GM21723 (cell line): ENCODE measurements around the gene EGFL6.
"Not testable (repeated sequence)": the region's sequence is repeated elsewhere in the genome, so short reads cannot be mapped to it uniquely, and the experiment has no call there.

Experiments
- ATAC-seq: cut with Tn5 transposase; IDR thresholded peaks from one replicate; pipeline ENCODE4 v1.9.1; 2021; ENCODE audit warnings: mild to moderate bottlenecking, moderate library complexity; ENCODE audit not compliant: unreplicated experiment

Gene EGFL6

DNA sequence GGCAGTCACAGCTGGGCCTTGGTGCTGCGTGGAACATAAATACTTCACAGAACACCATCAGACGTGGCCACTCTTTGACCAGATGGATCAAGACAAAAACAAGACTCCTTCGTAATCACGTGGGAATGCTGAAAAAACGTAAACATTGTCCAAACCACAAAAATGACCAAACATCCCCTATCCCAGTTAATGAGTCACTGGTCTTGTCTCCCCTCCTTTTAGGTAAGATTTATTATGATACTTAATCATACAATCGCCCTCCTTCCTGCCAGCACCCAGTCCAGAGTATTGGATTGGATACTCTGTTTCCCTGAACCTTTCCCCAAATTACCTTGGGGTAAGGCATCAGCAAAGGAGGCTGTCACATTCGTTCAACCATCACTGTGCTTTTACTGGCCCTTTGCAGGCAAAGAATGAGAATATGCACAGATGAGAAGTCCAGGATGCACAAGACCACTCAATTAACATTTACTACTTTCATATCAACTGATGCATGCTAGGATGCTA is 82.9 kb downstream of the EGFL6 start:
- ATAC-seq, result no peak

- ATAC-seq, result peak; percentile 97
Observed at GRCh38 chrX:13652850-13653693, 83.7 kb downstream of the EGFL6 start, which contains the start of gene TCEANC. TSS of gene TCEANC (plus strand) at chrX:13653141. CDS start at chrX:13662509, 9,368 bp downstream.

GRCh38 chrX:13654116-13654515 is 84.7 kb downstream of the EGFL6 start:
- ATAC-seq, result no peak

GRCh38 chrX:13655674-13656073 is 86.3 kb downstream of the EGFL6 start:
- no peak for ATAC-seq

GRCh38 chrX:13658602-13659001 is 89.2 kb downstream of the EGFL6 start:
- ATAC-seq, result peak; percentile 69

GRCh38 chrX:13659063-13659462 is 89.7 kb downstream of the EGFL6 start:
- ATAC-seq, result no peak

DNA sequence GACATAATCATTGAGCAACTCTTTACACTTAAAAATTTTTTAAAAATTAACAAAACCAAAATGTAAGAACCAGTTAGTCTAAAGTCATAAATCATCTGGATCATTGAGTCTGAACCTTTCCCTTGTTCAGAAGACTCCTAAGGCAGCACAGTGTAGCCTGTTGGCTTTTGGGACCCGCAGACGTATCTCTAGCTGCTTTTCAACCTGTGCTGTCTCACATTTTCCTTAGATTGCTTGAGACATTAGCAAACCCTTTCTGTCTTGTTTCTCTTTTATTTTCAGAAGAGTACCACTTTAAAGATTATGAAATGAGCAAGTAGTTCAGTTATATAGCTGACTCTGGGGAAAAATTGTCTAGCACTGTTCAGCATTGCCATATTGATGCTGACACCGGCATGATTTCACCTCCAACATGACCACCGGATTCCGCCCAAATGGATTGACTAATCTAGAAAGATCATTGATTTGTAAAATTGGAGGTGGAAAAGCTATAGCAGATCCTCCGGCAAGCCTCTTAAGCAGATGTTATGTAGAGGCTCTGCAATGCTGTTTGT is 92.4 kb downstream of the EGFL6 start:
- no peak for ATAC-seq

DNA sequence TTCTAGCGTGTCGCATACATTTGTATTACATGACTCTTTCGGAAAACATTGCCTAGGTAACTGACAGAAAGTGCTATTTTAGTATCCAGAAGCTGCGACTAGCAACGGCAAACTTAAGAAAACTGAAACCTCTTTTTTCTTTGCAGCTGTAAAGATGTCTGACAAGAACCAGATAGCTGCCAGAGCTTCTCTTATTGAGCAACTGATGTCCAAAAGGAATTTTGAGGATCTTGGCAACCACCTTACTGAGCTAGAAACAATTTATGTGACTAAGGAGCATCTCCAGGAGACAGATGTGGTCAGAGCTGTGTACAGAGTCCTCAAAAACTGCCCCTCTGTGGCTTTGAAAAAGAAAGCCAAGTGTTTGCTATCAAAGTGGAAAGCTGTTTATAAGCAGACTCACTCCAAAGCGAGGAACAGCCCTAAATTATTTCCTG is 93.0 kb downstream of the EGFL6 start:
- no peak for ATAC-seq

DNA sequence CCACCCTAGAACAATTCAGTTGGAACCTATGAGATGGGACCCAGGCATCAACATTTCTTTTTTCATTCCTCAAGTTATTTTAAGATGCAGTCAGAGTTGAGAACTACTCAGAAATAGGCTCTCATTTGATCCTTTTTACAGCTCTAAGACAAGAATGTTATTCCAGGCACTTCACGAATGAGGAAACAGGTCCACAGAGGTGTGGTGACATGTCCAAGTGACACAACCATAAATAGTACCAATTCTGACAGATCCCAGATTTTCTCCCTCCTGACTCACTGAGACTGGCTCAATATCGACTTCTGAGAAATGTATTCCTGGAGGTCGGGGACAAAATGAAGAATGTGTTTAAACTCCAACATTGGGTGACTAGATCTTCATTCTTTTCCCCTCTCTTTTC is 94.6 kb downstream of the EGFL6 start:
- no peak for ATAC-seq

DNA sequence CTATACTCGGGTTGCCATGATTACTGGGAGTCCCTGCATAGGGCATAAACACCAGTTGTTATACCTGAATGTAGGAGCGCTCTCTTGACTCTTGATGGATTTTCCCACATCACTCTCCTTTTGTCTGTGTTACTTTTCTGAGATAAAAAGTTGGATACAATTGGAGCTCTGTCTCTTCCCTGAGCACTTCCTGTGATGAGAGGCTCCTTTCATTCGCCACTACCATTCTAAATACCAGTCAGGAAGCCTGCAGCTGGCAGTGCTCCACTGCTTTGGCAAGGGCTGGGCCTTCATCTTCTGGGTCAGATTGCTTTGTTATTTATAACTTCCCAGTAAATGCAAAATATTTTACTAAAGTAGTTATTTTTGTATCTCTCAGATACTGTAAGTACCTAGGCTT is 97.4 kb downstream of the EGFL6 start:
- no peak for ATAC-seq

- ATAC-seq, result no peak
Observed at GRCh38 chrX:13667919-13668318, 98.5 kb downstream of the EGFL6 start.

DNA sequence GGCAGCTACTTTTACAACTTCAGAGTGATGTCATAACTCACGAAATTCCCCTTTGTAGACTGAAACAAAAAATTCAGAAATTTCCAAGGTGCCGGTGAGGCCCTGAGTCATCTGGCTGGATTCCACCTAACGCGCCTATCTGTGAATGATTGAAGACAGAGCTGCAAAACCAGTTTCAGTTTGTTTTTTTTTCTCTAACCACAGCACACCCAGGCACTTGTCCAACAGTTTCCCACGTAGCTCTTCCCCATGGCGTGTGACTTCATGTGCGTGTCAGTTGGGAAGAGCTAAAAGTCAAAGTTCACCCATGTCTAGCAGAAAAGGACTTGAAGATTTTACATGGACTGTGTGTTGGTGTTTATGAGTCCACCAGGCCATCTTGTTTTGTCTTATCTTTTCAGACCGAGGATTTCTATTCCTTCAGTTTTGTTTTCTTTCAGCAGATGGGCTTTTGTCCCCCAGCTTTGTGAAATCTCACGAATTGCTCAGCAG is 99.9 kb downstream of the EGFL6 start:
- peak; percentile 80 for ATAC-seq

DNA sequence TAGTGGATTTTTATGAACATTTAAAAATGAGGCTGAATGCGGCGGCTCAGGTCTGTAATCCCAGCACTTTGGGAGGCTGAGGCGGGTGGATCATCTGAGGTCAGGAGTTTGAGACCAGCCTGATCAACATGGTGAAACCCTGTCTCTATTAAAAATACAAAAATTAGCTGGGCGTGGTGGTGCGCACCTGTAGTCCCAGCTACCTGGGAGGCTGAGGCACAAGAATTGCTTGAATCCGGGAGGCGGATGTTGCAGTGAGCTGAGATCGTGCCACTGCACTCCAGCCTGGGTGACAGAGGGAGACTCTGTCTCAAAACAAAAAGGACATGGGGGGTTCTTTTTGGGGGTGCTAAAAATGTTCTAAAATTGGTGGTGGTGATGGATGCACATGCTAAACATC is 100.4 kb downstream of the EGFL6 start:
- ATAC-seq, result not testable (repeated sequence)

DNA sequence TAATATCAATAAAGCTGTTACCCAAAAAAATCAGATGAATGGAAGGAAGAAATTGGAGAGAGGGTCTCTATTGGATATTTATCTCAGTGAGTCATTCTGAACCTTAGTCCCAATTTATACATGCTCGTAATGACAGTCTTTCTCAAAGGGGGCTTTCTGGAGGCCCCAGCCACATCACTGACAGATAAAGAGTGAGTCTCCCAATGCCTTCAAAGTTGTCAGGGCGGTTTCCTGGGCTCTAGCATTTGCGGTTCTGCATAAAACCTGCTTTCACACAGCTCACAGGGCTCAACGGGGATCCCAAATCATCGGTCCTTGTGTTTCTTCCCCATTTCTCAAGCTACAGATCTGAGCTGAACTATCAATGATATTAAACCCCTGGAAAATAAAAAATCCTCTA is 100.8 kb downstream of the EGFL6 start:
- no peak for ATAC-seq

DNA sequence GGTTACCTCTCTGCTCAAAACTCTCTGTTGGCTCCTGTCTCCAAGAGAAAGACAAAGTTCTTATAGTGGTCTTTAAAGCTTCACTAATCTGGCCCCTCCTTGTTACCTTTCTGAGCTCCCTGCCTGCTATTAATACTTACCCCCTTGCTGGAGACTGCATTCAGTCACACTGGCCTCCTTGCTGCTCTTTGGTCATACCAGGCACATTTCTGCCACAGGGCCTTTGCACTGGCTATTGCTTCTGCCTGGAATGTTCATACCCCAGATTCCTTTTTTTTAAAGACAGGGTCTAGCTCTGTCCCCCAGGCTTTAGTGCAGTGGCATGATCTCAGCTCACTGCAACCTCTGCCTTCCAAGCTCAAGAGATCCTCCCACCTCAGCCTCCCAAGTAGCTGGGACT is 103.6 kb downstream of the EGFL6 start:
- ATAC-seq, result no peak

DNA sequence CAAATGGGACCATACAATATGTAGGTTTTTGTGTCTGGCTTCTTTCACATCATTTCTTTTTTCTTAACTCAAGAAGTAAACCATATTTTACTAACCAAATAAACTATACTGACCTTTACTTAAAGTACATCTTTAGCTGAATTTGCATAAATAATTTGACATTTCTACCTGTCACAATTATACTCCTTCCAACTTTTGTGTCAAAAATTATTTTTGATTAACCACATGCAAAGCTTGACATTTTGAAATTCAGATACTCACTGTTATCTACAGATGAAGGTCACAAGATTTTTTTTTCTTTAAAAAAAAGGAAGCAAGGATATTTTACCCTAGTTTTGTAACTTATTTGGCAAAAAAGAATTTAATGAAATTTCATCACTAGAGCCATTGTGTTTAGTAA is 107.5 kb downstream of the EGFL6 start:
- ATAC-seq, result no peak

GRCh38 chrX:13679700-13680099 is 110.3 kb downstream of the EGFL6 start:
- not testable (repeated sequence) for ATAC-seq

DNA sequence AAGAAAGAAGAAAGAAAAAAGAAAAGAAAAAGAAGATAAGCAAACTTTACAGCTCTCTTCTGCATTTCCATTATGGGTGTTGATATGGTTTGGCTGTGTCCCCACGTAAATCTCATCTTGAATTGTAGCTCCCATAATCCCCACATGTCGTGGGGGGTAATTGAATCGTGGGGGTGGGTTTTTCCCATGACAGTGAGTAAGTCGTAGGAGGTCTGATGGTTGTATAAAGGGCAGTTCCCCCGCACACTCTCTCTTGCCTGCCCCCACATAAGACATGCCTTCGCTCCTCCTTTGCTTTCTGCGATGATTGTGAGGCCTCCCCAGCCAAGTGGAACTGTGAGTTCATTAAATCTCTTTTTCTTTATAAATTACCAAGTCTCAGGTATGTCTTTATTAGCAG is 112.2 kb downstream of the EGFL6 start:
- ATAC-seq, result no peak
